Nephron (organoid): ENCODE results near the gene MKNK1.

Source experiments
- H3K27ac Mint-ChIP-seq, 3 experiments: 2 replicates each; pipeline ENCODE4 v1.8.0; 2020; ENCODE audit warnings: mixed read lengths in 3 of 3, mild to moderate bottlenecking in 2 of 3, moderate library complexity in 1 of 3
- H3K27me3 Mint-ChIP-seq: 2 replicates; pipeline ENCODE4 v1.8.0; 2021; ENCODE audit warnings: low read depth, mild to moderate bottlenecking, moderate library complexity, mixed read lengths
- H3K36me3 Mint-ChIP-seq: 2 replicates; pipeline ENCODE4 v1.8.0; 2020; ENCODE audit warnings: low read depth, mixed read lengths
- H3K4me1 Mint-ChIP-seq: 2 replicates; pipeline ENCODE4 v1.8.0; 2020; ENCODE audit warnings: mixed read lengths
- H3K4me3 Mint-ChIP-seq, 3 experiments: 2 replicates each; pipeline ENCODE4 v1.8.0; 2020; ENCODE audit warnings: mild to moderate bottlenecking in 3 of 3, mixed read lengths in 3 of 3, moderate library complexity in 2 of 3
- H3K9me3 Mint-ChIP-seq: 2 replicates; pipeline ENCODE4 v1.8.0; 2020; ENCODE audit warnings: mixed read lengths
- TF ChIP-seq, protein P1 (sequence below), 3 experiments: fragments of 200-600 bp; sonication (generic); IDR thresholded peaks; one replicate each; pipeline ENCODE4 v1.5.0; 2021; ENCODE audit warnings: antibody characterized with exemption in 3 of 3; ENCODE audit not compliant: unreplicated experiment in 3 of 3

Gene MKNK1

DNA sequence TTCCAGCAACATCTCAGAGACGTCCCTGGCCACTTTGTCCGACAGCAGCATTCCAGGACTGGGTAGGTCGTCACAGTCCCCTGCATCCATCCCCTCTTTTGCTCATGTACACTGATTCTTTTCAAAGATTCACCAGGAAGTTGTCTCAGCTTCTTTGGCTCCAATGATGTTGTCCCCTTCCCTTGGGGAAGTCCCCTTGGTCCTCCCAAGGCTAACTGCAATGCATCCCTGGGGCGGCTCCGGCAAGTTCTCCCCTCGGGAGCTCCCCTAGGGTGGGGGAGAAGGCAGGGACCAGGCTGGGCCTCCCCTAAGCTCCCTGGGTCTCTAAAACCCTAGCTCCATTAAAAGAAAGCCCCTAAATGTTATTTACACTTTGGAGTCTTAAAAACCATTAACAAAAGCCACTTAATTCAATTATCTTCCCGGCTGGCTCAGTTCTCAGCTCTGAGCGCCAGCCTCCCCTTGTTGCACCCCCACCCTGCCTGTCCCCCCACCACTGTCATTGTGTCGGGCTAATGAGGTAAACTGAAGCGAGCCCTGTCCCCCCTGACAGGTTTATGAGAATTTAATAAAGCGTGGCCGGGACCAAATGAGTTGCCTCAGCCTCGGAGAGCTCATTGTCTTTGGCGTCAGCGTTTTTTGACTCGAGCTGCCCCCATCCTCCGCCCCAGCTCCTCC lies 77.9 kb downstream of the MKNK1 start:
- Mint-ChIP-seq H3K27me3 (peaks cover 93% of the 10 kb centered on the region), H3K4me3 (no peak overlapping the region), H3K4me1 (peaks cover 35% of the 10 kb centered on the region), H3K36me3 (no peaks in the 10 kb centered on the region), H3K27ac (no peak overlapping the region), H3K9me3 (no peaks in the 10 kb centered on the region)
- TF ChIP-seq, protein P1, sequence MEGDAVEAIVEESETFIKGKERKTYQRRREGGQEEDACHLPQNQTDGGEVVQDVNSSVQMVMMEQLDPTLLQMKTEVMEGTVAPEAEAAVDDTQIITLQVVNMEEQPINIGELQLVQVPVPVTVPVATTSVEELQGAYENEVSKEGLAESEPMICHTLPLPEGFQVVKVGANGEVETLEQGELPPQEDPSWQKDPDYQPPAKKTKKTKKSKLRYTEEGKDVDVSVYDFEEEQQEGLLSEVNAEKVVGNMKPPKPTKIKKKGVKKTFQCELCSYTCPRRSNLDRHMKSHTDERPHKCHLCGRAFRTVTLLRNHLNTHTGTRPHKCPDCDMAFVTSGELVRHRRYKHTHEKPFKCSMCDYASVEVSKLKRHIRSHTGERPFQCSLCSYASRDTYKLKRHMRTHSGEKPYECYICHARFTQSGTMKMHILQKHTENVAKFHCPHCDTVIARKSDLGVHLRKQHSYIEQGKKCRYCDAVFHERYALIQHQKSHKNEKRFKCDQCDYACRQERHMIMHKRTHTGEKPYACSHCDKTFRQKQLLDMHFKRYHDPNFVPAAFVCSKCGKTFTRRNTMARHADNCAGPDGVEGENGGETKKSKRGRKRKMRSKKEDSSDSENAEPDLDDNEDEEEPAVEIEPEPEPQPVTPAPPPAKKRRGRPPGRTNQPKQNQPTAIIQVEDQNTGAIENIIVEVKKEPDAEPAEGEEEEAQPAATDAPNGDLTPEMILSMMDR (IDR thresholded peaks at IDR 0.05; ENCODE audit: unreplicated experiment in 3 of 3), result no peak

DNA sequence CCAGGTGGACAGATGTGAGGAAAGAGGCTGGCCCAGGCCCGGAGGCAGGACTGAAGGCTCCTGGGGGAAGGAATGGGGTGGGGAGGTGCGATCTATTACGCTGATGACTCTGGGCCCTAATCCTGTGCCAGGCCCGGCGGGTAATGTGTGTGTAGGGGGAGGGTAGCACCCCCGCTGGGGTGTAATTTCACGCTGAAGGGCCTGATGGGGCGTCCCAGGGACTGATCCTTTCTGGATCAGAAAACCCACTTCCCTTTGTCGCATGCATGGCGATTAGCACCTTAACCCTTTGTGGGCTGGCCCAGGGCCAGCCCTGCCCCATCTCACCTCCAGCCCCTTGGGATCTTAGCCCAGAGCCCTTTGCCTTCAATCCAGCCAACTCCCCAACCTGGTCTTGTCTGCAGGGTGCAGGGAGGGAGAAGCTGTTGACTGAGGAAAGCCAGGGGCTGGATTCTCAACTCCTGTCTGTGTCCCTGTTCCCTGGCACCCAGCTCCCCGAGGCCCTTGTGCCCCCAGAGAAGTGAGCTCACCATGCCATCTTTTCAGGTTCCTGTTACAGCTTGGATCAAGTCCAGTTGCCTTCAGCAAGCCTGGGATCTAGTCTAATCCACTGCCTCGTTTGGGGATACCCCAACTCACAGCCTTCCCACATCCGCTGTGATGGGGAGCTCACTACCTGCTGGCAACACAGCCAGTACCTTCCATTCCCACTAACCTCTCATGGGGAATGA lies 78.7 kb downstream of the MKNK1 start:
- no peak overlapping the region for H3K4me3 Mint-ChIP-seq

DNA sequence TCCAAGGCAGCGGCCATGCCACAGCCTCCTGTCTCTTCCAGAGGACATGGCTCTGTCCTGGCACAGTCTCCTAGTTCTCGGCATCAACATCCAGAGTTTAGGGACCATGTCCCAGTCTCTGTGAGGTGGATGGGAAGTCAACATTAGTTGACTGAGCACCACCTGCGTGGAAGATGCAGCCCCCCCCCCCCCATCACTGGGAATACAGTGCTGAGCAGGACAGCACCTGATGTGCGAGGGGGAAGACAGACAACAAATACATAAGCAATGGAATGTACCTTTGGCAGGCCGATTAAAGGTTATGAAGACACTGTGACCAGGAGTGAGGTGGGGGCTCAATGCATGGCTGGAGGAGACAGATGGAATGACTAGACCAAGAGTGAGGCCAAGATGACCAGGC lies 79.2 kb downstream of the MKNK1 start:
- no peak overlapping the region for H3K4me3 Mint-ChIP-seq
- peaks cover 43% of the 10 kb centered on the region for H3K4me1 Mint-ChIP-seq
- H3K27me3 Mint-ChIP-seq, result peaks cover 86% of the 10 kb centered on the region
- no peak overlapping the region for H3K27ac Mint-ChIP-seq
- TF ChIP-seq, protein P1 (IDR thresholded peaks at IDR 0.05; ENCODE audit: unreplicated experiment in 3 of 3), result no peak
- no peaks in the 10 kb centered on the region for H3K9me3 Mint-ChIP-seq
- H3K36me3 Mint-ChIP-seq, result no peaks in the 10 kb centered on the region

More for the DNA sequence above, 78.7 kb downstream of the MKNK1 start:
- H3K4me1 Mint-ChIP-seq, result peaks cover 39% of the 10 kb centered on the region
- no peaks in the 10 kb centered on the region for H3K9me3 Mint-ChIP-seq
- TF ChIP-seq, protein P1 (IDR thresholded peaks at IDR 0.05; ENCODE audit: unreplicated experiment in 3 of 3), result no peak
- H3K27ac Mint-ChIP-seq, result no peak overlapping the region
- peaks cover 88% of the 10 kb centered on the region for H3K27me3 Mint-ChIP-seq
- no peaks in the 10 kb centered on the region for H3K36me3 Mint-ChIP-seq

DNA sequence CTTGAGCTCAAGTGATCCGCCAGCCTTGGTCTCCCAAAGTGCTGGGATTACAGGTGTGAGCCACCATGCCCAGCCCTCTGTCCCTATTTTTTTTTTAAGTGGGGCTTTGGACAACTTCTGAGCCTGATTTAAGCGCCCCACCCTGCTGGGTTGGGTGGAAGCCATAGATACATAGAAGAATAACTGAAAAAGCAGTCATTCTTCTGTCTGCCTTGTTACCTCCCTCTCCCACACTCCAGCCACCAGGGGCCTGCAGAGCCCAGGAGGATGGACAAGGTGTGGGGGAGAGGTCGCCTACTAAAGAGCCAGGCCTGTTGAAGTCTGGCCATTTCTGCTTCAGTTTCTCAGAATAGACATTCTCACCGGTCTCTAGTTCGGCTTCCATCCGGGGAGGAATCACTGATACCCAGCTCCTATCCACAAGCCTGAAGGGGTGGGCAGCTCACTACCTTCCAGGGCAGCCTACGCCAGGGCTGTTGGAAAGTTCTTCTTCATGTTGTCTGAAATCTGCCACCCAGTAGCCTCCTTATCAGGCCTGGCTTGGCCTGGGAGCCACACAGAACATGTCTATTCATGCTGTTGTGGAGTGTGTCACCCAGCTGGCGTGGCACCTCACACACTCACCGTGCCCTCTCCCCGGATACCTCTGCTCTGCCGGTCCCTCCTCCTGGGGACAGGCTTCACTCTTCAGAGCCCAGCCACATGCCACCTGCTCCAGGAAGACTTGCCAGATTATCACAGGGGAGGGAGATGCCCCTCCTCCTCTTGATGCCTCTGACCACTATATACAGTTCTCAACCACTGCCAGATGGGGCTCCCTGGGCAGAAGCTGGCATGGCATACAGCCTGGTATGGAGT lies 80.3 kb downstream of the MKNK1 start:
- TF ChIP-seq, protein P1 (IDR thresholded peaks at IDR 0.05; ENCODE audit: unreplicated experiment in 3 of 3), result no peak
- H3K9me3 Mint-ChIP-seq, result no peaks in the 10 kb centered on the region
- no peaks in the 10 kb centered on the region for H3K36me3 Mint-ChIP-seq
- H3K27me3 Mint-ChIP-seq, result peaks cover 85% of the 10 kb centered on the region
- H3K27ac Mint-ChIP-seq, result no peak overlapping the region
- H3K4me1 Mint-ChIP-seq, result peaks cover 43% of the 10 kb centered on the region
- no peak overlapping the region for H3K4me3 Mint-ChIP-seq

DNA sequence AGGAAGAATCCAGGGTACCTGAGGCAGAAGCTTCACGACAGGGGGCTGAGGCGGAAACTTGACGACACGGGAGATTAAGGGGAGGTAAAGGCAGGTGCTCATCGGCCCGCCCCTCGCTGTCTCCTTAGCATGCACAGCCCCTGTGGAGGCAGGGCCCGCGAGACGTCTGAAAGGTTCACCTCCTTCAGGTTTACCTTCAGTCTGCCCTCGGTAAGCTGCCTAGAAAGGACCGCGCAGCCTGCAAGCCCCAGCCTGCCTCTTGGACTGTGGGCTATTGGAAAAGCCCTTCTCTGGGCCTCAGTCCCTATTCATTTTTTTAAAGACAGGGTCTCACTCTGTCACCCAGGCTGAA lies 81.1 kb downstream of the MKNK1 start:
- H3K4me1 Mint-ChIP-seq, result peaks cover 41% of the 10 kb centered on the region

More for the DNA sequence above, 81.1 kb downstream of the MKNK1 start:
- Mint-ChIP-seq H3K27me3 (peaks cover 84% of the 10 kb centered on the region), H3K36me3 (no peaks in the 10 kb centered on the region), H3K27ac (no peak overlapping the region), H3K9me3 (no peaks in the 10 kb centered on the region), H3K4me3 (no peak overlapping the region)
- TF ChIP-seq, protein P1 (IDR thresholded peaks at IDR 0.05; ENCODE audit: unreplicated experiment in 3 of 3), result no peak
